ENCODE data around the gene CPA4.
A peak's percentile ranks its signal among the peaks of the same experiment; 100 is the strongest.

The CPA4 gene

DNA sequence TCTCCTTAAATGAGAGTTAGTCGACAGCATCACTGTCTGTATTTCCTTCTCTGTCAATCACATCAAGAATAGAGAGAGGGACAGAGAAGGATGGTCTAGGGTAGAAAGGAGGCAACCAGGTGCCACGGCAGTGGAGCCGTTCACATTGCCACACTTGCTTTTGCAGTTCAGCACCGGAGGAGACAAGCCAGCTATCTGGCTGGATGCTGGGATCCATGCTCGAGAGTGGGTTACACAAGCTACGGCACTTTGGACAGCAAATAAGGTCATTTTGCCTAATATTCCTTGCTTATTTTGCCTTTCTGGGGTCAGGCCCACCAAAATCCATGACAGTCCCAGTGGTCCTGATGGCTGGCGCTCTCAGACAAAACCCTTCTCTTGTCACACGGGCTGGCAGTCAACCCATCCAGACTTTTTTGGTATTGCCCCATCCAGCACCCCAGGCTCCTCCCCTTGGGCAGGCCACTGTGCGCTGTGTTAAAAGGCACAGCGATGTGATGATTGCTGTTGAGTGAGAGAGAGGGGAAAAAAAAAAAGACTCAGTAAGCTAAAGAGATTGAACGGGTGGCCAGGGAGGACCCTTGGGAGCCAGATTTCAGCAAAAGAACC is 17.9 kb upstream of the CPA4 start:
- FAIRE-seq (no peak), DNase-seq (ENCODE audit: low spot score) (no peak)

DNA sequence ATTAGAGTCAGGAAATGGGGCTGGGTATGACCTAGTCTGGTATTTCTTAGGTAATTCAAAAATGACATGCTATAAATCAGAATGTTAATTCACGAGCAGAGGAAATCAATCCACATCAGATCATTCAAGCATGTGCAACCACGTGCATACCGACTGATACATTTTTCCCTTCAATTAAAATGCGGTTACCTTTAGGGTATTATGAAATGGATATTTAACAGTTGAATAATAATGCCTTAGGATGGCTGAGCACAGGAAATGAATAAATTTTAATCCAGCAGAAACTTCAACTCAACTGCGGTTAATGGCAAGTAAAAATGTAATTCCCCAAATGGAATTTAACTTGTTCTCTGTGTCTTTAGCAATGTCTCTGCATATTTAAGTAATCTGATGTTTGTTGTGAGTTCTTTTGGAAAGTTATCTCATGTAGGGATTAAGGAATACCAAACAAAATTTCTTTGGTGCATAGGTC is 17.1 kb upstream of the CPA4 start:
- FAIRE-seq (no peak), DNase-seq (ENCODE audit: low spot score) (no peak)

DNA sequence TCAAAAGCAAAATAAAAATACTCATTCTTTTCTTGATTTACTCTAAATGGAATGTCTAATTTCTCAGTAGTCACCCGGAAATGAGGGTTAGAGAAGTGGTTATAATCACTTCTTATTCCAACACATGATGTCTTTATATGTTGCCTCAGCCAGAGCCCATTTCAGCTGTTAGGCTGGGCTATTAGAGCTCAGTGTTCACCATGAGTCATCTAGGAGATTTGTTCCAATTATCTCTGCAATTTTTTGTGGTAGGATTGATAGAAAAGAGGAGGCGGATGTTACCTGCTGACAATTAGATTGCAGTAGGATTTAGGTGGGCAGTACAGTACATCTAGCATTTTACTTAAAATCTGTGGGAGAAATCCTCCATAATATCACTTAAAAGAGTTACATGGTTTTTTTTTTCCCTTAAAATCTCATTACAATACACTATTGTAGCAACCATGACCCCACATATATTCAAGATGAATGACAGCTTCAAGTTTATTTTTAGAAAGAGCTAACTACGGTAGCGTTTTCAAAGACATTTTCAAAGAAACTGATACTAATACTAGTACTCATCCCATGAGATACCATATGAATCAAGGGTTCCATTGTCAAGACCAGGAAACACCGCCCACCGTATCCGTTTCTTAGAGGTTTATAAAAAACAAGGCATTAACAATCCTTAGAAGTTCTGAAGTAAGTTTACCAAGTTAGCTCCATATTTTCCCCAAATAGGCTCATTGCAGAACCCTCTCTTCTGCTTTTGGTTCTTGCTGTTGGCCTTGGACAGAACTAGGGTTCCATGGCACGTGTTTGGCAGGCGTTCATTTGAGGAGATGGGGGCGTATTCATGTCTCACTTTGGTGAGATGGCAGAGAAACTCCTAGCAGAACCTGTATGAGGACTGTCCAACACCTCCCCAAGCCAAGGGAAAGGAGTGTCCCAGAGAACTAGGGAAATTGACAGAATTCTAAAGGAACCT is 15.9 kb upstream of the CPA4 start:
- DNase-seq (ENCODE audit: low spot score) = no peak
- FAIRE-seq = no peak

DNA sequence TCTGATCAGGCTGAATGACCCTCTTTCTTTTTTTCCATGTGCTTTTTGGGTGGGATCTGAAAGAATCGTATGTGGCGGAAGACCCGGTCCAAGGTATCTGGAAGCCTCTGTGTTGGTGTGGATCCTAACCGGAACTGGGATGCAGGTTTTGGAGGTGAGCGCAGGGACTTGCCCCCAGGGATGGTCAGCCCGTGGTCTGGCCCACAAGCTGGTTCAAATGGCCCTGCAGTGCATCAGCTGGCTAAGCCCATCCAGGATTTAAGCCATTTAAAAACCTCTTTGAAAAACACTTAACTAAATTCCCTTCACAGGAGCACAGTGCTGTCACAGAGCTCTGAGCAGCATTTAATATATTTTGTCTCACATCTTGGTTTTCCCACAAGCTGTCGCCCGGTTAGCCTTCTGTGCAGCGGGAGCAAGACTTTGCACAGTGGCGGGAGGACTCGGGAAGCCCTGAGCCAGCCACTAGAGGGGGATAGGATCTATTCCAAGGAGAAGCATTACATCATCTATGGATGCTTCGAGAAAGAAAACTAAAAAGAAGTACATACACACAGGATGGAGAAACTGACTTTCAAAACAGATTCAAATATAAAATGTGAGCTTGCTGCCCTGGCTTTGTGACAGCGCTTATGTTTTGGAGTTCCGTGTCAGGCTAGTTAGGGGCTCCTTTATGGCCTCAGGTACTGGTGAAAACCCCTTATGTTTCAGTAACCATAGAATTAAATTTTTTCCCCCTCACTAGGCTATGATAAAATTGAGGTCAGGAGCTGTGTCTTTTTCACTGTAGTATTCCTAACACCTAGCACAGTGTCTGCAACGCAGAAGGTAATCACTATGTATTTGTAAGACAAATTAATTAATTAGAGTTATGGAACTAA is 15.0 kb upstream of the CPA4 start:
- DNase-seq (ENCODE audit: low spot score) = no peak
- FAIRE-seq = no peak

DNA sequence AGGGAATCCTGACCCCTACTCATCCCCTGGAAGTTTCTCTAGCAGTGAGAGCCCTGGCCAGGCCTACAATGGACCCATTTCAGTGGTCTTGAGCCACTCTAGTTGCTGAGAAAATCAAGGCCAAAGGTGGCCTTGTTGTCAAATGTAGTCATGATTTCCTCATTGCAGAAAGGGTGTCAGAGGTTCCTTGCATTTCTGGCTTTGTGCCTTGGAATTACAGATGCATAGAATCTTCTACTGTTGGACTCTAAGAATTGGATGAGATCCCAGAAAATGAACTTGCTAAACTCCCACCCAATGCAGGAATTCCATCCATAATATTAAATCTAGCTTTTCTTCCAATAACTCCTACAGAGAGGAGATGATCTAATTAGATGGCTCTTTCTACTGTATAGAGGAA is 14.1 kb upstream of the CPA4 start:
- DNase-seq (ENCODE audit: low spot score) = peak; percentile 32
- no peak for FAIRE-seq

DNA sequence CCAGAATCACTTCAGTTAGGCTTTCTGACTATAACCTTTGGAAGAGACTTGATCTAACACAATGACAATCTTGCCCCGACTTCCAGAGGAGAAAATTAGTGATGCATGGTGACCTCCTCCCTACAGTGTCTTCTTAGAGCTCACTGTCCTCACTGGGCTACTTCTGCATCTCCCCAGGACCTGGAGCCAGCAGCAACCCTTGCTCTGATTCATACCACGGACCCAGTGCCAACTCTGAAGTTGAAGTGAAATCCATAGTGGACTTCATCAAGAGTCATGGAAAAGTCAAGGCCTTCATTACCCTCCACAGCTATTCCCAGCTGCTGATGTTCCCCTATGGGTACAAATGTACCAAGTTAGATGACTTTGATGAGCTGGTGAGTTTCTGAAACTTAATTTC is 13.7 kb upstream of the CPA4 start:
- no peak for FAIRE-seq
- DNase-seq (ENCODE audit: low spot score) = no peak

DNA sequence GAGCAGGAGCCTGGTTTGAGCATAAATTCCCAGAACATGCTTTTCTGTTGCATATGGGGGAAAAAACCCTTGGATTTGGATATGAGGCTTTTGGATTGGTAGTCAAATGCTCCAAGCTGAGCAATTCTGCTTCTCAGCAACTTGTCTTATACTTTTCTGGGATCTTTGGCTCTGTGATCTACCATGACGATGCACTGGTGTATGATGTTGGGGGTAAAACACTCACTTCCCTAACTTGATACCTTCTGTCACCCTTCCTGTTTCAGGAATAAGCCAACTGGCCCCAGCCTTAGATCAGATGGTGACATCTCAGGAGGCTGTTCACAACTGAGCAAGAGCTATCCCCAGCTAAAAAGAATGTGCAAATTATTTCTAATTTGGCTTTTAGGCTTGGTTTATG is 13.1 kb upstream of the CPA4 start:
- DNase-seq (ENCODE audit: low spot score) (no peak), FAIRE-seq (no peak)

DNA sequence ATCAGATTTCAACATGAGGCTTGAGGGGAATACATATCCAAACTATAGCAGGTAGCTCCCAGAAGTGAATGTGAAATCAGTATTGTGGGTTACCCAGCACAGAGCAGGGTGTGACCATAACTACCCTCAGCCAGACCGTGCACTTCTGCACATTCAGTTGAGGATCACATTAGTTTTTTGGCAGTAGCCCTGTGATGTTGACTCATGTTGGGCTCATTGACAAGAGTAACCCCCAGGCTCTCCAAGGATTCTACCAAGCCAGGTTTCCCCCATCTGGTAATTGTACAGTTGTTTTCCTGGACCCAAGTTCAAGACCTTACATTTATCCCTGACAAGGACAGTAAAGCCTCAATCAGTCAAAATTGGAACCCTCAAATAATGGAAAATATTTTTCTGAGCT is 11.7 kb upstream of the CPA4 start:
- no peak for FAIRE-seq
- DNase-seq (ENCODE audit: low spot score) = no peak

DNA sequence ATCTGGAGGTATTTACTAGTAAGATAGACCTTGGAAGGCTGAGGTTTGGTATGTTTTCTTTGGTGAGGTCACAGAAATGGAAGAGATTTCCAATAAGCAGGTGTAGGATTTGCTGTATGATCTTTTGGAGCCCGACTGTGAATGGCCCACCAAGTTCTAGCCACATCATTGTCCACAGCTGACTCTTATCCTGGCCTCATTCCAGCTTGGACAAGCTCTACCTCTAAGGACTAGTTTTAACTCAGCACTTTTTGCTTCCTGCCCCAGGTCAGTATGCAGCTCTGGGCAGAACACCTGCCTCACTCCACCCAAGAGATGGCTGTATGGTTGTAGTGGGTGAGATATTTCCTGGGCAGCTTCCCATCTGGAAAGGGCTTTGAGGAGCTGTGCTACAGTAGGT is 6.1 kb upstream of the CPA4 start:
- no peak for DNase-seq (ENCODE audit: low spot score)
- FAIRE-seq = no peak

DNA sequence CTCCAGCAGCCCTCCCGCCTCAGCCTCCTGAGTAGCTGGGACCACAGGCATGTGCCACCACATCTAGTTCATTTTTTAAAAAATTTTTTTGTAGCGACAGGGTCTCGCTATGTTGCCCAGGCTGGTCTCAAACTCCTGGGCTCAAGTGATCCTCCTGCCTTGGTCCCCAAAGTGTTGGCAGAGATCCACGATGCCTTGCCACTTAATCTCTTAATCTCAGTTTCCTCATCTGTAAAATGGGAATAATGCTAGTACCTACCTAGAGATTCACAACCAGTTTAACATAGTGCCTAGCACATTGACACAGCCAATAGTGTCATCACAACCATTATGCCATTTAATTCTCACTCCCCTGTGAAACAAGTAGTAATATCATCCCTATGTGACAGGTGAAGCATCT is 4.8 kb upstream of the CPA4 start:
- DNase-seq (ENCODE audit: low spot score) (no peak), FAIRE-seq (no peak)

DNA sequence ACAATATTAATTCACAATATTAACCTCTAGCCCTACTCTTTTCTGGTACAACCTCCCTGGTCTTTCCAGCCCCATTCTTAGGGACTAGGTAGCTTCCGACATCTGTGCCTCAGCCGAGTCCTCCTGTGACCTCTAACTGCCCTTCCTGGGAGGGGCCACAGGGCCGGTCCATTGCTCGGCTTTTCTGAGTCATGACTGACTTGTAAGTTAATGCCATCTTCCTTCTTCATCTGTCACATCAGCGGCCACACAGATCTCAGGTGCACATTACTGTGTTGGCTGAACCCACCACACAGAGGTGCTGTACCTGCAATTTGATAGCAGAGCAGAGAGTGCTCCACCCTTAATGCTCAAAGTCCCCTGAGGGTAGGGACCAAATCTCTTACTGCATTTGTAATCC is 4.1 kb upstream of the CPA4 start:
- no peak for DNase-seq (ENCODE audit: low spot score)
- FAIRE-seq = no peak

DNA sequence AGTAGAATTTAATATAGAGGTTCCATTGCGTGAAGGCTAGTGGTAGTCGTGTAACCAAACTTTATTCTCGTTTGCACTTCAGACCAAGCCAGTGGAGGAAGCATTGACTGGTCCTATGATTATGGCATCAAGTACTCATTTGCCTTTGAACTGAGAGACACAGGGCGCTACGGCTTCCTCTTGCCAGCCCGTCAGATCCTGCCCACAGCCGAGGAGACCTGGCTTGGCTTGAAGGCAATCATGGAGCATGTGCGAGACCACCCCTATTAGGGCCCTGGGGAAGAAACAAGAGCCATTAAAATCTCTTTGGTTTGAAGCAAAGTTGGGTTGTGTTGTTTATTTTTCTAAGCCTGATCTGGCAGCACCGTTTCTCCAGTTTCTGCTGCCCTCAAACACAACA is 3.5 kb upstream of the CPA4 start:
- FAIRE-seq (no peak), DNase-seq (ENCODE audit: low spot score) (no peak)

DNA sequence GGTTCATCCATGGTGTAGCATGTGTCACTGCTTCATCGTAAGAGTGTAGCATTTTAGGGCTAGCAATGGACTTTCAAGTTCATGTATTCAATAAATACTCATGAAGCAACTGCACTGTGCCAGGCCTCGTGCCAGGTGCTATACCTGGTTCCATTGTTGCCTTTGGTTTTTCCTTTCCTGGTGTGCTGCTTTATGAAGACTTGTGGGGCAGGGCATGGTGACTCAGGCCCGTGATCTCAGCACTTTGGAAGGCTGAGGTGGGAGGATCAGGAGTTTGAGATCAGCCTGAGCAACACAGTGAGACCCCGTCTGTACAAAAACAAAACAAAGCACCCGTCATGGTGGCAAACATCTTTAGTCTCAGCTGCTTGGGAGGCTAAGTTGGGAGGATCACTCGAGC is 2.2 kb upstream of the CPA4 start:
- DNase-seq (ENCODE audit: low spot score) = peak; percentile 85
- no peak for FAIRE-seq

DNA sequence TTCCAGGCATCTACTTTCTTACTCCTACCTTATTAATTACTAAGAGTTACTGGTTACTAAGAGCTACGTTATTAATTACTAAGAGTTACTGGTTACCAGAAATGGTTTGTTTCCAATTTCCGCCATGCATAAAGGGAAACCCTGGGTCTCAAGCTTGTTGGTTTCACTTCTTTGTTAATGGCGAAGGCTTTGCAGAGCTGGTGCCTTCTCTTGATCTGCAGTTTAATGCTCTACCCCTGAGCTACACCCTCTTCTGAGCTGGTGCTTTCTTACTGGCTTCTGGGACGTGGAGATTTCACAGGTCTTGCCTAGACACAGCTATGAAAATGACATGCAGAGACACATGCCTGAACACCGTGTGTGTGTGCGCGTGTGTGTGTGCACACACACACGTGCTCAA is 560 bp downstream of the CPA4 start:
- no peak for FAIRE-seq
- DNase-seq (ENCODE audit: low spot score) = no peak

DNA sequence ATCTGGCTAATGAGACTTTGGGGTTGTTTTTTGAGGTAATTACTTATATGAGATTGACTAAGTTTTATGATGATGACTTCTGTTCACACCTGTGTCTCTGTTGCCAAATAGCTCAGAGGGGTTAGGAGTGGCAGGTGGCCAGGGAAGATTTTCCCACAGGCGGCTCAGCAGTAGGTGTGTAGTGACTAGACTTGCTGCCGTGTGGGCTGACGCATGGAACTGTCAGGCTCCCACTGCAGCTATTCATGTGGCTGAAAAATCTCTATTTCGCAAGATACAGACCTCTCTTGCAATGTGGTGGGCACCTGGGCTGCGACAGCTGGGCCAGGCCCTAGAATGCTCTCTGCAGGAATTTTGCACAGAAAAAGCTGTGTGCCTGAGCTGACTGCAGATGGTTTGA is 1.4 kb downstream of the CPA4 start:
- FAIRE-seq = no peak
- DNase-seq (ENCODE audit: low spot score) = no peak

DNA sequence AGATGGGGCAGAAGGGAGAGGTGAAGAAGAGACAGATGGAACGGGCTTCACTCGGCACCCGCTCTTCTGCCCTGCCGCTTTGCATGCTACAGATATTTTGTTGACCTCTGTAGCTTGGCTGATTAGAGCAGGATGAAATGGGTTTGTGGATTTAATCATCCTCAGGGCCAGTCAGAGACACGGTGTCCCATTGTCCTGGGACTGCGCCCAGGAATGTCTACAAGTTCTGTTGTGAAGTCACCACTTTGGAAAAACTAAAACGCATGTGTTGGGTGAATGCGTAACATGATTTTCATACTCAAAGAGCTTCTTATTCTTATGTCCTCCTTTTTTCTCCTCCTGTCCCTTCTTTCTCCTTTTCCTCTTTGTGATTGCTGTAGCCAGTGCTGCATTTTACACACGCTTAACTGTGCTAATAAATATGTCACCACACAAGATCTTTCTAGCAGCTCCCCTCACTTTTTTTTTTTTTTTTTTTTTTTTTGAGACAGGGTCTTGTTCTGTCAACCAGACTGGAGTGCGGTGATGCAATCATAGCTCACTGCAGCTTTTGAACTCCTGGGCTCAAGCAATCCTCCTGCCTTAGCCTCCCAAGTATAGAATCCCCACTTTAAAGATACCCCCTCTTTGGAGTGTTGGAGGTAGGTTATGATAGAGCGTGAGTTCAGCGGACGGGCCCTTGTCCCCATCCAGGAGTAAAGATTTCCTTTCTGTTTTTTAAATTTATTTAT is 3.4 kb downstream of the CPA4 start:
- DNase-seq (ENCODE audit: low spot score) (no peak), FAIRE-seq (no peak)

DNA sequence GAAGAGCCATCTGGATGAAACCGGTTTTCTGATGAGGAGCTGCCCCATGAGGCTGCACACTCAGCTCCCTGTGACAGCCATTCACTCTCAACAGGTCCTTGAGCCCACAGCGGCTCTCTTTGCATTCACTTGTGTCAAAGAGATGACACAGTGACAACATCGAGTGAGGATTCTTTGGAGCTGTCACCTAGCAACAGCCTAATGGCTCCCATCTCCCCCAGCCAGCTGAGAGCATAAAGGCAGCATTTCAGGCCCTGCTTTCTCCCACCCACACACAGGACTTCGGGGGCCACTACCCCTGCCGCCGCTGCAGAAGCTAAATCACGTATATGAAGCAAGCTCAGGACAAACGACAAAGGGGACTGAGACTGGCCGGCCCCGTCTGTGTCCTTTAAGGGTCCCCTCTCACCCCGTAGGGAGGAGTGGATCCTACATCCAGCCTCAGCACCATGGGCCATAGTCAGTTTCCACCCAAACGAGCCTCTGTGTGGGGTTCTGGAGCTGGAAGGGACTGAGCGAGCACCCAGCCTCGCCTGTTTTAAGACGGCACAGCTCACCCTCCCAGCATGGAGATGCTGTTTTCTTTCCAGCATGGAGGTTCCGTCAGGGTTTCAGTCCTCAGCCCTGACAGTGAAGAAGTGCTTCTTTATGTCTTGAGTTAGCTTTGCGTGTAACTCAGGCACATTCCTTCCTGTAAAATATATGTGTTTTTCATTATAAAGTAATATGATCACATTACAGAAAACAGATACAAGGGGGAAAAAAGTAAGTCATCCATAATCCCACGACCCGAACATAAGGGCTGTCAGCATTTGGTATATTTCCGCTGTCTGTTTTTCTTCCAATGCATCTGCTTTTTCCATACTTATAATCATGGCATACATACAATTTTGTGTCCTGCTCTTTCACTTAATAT is 4.9 kb downstream of the CPA4 start:
- FAIRE-seq (no peak), DNase-seq (ENCODE audit: low spot score) (no peak)

DNA sequence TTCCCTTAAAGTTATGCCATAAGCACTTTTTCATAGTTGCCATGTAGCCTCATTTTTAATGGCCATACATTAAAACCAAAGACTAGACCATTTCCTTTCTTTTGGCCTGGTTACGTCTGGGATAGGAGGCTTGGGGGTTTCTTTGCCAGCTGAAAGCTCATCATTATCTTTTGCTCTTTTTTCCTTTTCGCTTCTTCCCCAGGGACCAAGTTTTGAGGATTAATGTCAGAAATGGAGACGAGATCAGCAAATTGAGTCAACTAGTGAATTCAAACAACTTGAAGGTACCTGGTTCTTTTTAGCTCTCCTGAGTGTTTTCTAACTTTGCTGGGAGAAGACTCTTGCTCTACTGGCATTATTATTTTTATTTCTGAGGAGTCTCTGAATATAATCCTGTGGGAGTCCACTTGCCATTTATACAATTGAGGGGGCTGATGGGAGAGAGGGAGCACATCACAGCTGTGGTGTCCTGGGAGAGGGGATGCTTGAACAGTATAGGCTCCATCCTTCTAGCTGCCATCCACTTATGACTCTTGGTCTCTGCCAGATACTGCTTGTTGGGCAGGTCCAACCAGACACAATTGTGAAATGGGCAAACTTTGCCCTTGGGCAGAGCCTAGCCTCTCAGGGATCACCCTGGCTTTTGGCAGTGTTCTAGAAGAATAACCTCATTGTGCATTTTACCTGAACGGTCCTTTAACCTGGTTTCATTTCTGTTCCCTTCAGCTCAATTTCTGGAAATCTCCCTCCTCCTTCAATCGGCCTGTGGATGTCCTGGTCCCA is 5.8 kb downstream of the CPA4 start:
- FAIRE-seq (no peak), DNase-seq (ENCODE audit: low spot score) (no peak)

DNA sequence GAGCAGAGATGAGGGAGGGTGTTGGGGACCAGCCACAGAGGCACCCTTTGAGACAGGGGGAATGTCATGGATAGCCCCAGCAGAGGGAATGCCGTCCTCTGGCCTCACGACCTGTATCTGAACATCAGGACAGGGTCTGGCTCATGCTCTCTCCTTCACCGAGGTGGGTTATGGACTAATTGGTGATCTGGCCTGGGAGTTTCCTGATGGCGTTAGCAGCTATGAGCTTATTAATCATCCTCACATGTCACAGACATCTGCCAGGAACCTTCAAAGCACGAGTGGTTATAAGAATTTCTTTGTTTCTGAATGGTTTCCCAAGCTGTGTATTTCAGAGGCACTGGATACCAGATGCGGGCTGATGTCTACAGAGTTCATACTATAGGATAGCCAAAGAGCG is 6.9 kb downstream of the CPA4 start:
- DNase-seq (ENCODE audit: low spot score) = no peak
- no peak for FAIRE-seq
